Nephron (organoid): ENCODE measurements around the gene NMU.

ENCODE experiments used
- H3K27ac Mint-ChIP-seq, 3 experiments: 2 replicates each; pipeline ENCODE4 v1.8.0; 2020; ENCODE audit warnings: mixed read lengths in 3 of 3, mild to moderate bottlenecking in 2 of 3, moderate library complexity in 1 of 3
- H3K27me3 Mint-ChIP-seq: 2 replicates; pipeline ENCODE4 v1.8.0; 2021; ENCODE audit warnings: low read depth, mild to moderate bottlenecking, moderate library complexity, mixed read lengths
- H3K36me3 Mint-ChIP-seq: 2 replicates; pipeline ENCODE4 v1.8.0; 2020; ENCODE audit warnings: low read depth, mixed read lengths
- H3K4me1 Mint-ChIP-seq: 2 replicates; pipeline ENCODE4 v1.8.0; 2020; ENCODE audit warnings: mixed read lengths
- H3K4me3 Mint-ChIP-seq, 3 experiments: 2 replicates each; pipeline ENCODE4 v1.8.0; 2020; ENCODE audit warnings: mild to moderate bottlenecking in 3 of 3, mixed read lengths in 3 of 3, moderate library complexity in 2 of 3
- H3K9me3 Mint-ChIP-seq: 2 replicates; pipeline ENCODE4 v1.8.0; 2020; ENCODE audit warnings: mixed read lengths
- TF ChIP-seq, protein P1 (sequence below), 3 experiments: fragments of 200-600 bp; sonication (generic); IDR thresholded peaks; one replicate each; pipeline ENCODE4 v1.5.0; 2021; ENCODE audit warnings: antibody characterized with exemption in 3 of 3; ENCODE audit not compliant: unreplicated experiment in 3 of 3

The NMU gene

DNA sequence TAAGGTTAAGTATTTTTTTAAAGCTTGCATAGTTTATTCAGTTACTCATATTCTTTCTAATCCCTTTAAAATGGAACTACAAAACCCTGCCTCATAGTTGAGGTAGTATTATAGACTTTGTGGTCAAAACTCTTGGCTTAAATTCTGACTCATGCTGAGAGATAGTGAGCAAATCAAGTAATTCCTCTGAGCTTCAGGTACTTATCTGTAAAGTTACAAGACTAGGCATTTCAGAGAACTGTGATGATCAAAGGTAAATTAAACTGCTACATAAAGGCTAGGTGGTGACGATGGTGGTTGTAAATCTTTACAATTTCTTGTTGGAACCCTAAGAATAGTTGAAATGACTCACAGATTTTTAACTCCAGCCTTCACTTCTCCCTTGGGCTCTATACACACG, 86.2 kb downstream of the NMU start:
- no peaks in the 10 kb centered on the region for H3K36me3 Mint-ChIP-seq
- TF ChIP-seq, protein P1, sequence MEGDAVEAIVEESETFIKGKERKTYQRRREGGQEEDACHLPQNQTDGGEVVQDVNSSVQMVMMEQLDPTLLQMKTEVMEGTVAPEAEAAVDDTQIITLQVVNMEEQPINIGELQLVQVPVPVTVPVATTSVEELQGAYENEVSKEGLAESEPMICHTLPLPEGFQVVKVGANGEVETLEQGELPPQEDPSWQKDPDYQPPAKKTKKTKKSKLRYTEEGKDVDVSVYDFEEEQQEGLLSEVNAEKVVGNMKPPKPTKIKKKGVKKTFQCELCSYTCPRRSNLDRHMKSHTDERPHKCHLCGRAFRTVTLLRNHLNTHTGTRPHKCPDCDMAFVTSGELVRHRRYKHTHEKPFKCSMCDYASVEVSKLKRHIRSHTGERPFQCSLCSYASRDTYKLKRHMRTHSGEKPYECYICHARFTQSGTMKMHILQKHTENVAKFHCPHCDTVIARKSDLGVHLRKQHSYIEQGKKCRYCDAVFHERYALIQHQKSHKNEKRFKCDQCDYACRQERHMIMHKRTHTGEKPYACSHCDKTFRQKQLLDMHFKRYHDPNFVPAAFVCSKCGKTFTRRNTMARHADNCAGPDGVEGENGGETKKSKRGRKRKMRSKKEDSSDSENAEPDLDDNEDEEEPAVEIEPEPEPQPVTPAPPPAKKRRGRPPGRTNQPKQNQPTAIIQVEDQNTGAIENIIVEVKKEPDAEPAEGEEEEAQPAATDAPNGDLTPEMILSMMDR (IDR thresholded peaks at IDR 0.05; ENCODE audit: unreplicated experiment in 3 of 3), result no peak
- H3K9me3 Mint-ChIP-seq, result no peaks in the 10 kb centered on the region
- peaks cover 40% of the 10 kb centered on the region for H3K4me1 Mint-ChIP-seq
- H3K4me3 Mint-ChIP-seq, result peak overlapping the region; percentile 59 to 67 (median 62)
- H3K27me3 Mint-ChIP-seq, result no peaks in the 10 kb centered on the region
- peak overlapping the region; percentile 41 to 99 (median 98) for H3K27ac Mint-ChIP-seq

DNA sequence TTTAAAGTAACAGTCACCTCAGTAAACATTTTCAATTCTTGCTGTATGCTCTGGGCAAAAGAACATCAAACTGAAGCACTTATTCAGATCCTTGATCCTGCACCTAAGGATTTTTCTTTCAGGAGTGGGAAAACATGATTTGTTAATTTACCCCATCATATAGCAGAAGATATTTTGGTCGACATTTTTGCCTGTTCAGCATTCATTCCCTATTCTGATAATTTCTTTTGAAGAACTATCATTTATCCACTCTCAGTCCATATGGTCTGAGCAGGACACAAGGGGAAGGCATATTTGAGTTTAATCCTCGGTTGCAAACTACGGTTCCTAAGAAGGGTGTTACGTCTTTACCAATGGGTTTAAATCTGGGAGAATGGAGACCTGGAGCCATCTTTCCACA, 88.2 kb downstream of the NMU start:
- no peaks in the 10 kb centered on the region for H3K9me3 Mint-ChIP-seq
- peak overlapping the region; percentile 98 to 99 (median 99) for H3K27ac Mint-ChIP-seq
- TF ChIP-seq, protein P1 (IDR thresholded peaks at IDR 0.05; ENCODE audit: unreplicated experiment in 3 of 3), result no peak
- H3K36me3 Mint-ChIP-seq, result no peaks in the 10 kb centered on the region
- peak overlapping the region; percentile 91 to 96 (median 91) for H3K4me3 Mint-ChIP-seq
- H3K27me3 Mint-ChIP-seq, result no peaks in the 10 kb centered on the region
- H3K4me1 Mint-ChIP-seq, result peaks cover 51% of the 10 kb centered on the region

DNA sequence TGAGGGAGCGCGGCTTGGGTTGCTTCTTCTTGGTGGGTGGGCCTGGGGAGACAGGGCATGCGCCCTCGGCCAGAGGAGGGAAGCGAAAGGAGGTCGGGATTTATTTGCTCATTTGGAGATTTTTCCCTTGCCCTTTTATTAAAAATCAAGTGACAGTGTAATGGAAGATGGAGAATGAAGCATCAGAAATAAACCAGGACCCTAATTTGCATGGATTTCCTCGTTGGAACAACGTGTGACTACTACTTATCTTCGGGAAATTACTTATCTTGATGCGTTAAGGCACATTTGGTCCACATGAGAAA, 88.7 kb downstream of the NMU start:
- no peaks in the 10 kb centered on the region for H3K27me3 Mint-ChIP-seq
- no peaks in the 10 kb centered on the region for H3K36me3 Mint-ChIP-seq
- H3K4me1 Mint-ChIP-seq, result peaks cover 52% of the 10 kb centered on the region
- peak overlapping the region; percentile 91 to 96 (median 91) for H3K4me3 Mint-ChIP-seq
- peak overlapping the region; percentile 98 to 99 (median 99) for H3K27ac Mint-ChIP-seq
- TF ChIP-seq, protein P1 (IDR thresholded peaks at IDR 0.05; ENCODE audit: unreplicated experiment in 3 of 3), result no peak
- no peaks in the 10 kb centered on the region for H3K9me3 Mint-ChIP-seq

DNA sequence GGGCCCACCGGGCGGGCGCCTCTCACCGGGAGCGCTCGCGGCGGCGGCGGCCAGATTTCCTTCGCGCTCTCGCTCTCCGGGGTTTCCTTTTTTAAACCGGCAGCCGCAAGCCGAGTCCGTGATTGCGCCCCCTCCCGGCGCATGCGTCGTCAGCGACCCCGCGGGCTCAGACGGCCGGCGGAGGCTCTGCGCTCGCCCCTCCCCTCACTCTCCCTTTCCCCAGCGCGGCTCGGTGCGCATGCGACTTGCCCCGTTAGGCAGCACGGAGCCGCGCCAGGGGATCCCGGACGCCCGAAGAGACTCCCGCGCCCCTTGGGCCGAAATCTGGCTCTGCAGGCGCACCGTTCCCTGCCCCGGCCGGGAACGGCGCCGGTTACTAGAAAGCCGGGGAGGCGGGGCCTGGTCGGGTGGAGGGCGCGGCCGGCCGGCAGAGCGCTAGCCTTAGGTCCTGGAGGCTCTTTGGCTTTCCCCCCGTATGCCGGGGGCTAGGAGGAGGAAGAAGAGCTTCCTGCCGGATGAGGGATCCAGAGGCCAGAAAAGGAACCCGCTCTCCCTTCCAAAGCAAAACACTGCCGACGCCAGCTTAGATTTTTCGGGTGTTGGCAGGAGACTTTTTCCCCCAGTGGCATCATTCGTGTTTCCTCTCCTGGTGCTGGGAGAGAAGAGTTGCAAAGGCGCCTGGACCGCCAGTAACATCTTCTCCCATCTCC, 89.2 kb downstream of the NMU start, which contains the start of gene CLOCK:
Gene CLOCK, minus strand, starts transcription at position 154 of the 710 bp plus-strand sequence. CDS start 64,124 bp downstream, outside the sequence.
- Mint-ChIP-seq H3K27ac (peak within 1 kb of the TSS; percentile 99), H3K27me3 (no peaks in the 10 kb centered on the region), H3K4me3 (peak within 1 kb of the TSS; percentile 91 to 99 (median 98)), H3K36me3 (no peaks in the 10 kb centered on the region), H3K4me1 (peaks cover 52% of the 10 kb centered on the region), H3K9me3 (no peaks in the 10 kb centered on the region)
- TF ChIP-seq, protein P1 (IDR thresholded peaks at IDR 0.05; ENCODE audit: unreplicated experiment in 3 of 3), result peak; percentile 54 to 62 (median 56)

DNA sequence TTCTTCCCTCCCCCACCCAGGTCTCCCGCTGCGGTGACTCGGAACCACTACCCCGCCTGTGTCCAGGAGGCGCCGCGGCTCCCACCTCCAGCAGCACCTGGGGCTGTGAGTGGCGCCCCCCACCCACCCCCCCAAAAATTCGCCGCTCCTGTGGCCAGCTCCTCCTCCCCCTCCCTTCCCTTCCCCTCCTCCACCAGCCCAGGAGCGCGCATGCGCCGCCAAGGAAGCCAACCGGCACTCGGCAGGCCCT, 89.7 kb downstream of the NMU start:
- H3K4me1 Mint-ChIP-seq, result peaks cover 52% of the 10 kb centered on the region
- peak overlapping the region; percentile 91 to 98 (median 96) for H3K4me3 Mint-ChIP-seq
- H3K36me3 Mint-ChIP-seq, result no peaks in the 10 kb centered on the region
- no peaks in the 10 kb centered on the region for H3K9me3 Mint-ChIP-seq
- H3K27me3 Mint-ChIP-seq, result no peaks in the 10 kb centered on the region
- peak overlapping the region; percentile 98 to 99 (median 99) for H3K27ac Mint-ChIP-seq
- TF ChIP-seq, protein P1 (IDR thresholded peaks at IDR 0.05; ENCODE audit: unreplicated experiment in 3 of 3), result no peak
